ENCODE measurements around the gene CUL1.

- TF ChIP-seq CTCF (IDR thresholded peaks at IDR 0.05) (no peak), POLR2A (IDR thresholded peaks at IDR 0.05) (no peak)
These were observed 107.5 kb downstream of the CUL1 start for GRCh38 chr7:148806187-148806586.

Data from ovary (tissue), 3 donors.